HG02970 (cell line): Measurements from ENCODE around the gene SHROOM4.

ENCODE experiments used
- ATAC-seq: cut with Tn5 transposase; IDR thresholded peaks from one replicate; pipeline ENCODE4 v1.9.1; 2021; ENCODE audit warnings: mild to moderate bottlenecking, moderate library complexity, moderate number of reproducible peaks; ENCODE audit not compliant: unreplicated experiment, low FRiP score

SHROOM4 gene, protein sequence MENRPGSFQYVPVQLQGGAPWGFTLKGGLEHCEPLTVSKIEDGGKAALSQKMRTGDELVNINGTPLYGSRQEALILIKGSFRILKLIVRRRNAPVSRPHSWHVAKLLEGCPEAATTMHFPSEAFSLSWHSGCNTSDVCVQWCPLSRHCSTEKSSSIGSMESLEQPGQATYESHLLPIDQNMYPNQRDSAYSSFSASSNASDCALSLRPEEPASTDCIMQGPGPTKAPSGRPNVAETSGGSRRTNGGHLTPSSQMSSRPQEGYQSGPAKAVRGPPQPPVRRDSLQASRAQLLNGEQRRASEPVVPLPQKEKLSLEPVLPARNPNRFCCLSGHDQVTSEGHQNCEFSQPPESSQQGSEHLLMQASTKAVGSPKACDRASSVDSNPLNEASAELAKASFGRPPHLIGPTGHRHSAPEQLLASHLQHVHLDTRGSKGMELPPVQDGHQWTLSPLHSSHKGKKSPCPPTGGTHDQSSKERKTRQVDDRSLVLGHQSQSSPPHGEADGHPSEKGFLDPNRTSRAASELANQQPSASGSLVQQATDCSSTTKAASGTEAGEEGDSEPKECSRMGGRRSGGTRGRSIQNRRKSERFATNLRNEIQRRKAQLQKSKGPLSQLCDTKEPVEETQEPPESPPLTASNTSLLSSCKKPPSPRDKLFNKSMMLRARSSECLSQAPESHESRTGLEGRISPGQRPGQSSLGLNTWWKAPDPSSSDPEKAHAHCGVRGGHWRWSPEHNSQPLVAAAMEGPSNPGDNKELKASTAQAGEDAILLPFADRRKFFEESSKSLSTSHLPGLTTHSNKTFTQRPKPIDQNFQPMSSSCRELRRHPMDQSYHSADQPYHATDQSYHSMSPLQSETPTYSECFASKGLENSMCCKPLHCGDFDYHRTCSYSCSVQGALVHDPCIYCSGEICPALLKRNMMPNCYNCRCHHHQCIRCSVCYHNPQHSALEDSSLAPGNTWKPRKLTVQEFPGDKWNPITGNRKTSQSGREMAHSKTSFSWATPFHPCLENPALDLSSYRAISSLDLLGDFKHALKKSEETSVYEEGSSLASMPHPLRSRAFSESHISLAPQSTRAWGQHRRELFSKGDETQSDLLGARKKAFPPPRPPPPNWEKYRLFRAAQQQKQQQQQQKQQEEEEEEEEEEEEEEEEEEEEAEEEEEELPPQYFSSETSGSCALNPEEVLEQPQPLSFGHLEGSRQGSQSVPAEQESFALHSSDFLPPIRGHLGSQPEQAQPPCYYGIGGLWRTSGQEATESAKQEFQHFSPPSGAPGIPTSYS (N-terminal part only)

DNA sequence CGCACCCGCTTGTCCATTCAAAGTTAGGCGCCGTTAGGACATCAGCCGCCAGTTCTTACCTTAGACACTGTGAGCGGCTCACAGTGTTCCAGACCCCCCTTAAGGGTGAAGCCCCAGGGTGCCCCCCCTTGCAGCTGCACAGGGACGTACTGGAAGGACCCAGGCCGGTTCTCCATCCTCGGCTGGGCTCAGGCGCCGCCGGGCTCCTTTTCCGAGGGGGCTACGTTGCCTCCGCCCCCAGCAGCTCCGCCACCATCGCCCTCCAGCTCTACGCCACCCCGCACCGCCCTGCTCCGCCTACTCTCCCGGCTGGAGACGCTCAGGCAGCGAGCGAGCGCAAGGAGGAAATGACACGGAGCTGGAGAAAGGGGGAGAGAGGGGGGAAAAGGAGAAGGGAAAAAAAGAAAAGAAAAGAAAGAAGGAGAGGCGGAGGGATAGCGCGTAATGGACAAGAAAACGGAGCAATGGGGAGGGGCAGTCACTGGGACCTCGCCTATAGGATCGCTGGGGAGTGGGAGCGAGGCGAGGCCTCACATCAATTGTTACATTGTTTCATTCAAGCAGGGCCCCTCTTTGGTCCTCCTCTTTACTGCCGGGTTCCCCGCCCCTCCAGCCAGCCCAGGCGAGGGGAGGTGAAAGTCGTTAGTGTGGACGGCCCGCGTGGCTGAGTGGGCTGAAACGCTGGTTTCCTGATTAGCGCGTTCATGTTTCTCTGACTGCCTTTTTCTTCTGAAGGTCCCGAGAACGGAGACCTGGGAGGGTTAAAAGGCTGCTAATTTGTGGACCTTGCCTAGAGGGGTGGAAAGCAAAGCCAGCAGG, at the start of gene SHROOM4:
Gene SHROOM4, minus strand, starts transcription at position 352 of the 819 bp plus-strand sequence. Its CDS starts 176 bp downstream, at position 176.
- ATAC-seq = no peak

DNA sequence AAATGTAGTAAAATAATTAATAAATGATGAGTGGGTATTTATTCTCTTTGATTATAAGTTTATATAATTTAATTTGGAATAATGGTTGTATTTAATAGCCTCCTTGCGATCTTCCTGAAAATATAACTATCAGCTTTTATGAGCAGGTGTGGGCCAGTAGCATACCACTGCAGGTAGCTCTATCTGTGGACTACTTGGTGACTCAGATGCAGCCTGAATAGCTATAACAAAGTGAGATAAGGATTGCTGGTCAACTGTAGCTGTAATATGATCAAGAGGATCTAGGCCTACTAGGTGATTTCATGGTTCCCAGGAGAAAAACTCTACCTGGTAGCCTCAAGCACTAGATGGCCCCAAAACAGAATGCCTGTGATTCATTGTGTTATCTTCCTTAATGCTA, 49.5 kb upstream of the SHROOM4 start:
- no peak for ATAC-seq

DNA sequence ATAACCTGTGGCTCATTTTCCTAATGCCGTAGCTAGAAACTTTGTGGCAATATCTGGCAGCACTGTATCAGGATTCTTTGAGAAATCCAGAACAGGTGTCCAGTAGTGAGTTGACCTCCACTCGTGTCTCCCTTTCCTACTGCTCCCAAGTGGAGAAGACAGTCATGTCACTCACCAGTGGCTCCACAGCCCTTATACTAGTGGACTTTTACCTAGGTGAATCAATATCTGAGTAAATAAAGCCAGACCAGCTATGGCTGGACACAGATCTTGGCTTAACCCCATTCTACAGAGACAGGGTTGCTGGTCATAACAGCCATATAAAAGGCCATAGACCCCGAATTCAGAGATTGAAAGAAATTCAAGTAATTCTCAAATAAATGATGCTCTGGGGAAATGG, 46.5 kb upstream of the SHROOM4 start:
- no peak for ATAC-seq

DNA sequence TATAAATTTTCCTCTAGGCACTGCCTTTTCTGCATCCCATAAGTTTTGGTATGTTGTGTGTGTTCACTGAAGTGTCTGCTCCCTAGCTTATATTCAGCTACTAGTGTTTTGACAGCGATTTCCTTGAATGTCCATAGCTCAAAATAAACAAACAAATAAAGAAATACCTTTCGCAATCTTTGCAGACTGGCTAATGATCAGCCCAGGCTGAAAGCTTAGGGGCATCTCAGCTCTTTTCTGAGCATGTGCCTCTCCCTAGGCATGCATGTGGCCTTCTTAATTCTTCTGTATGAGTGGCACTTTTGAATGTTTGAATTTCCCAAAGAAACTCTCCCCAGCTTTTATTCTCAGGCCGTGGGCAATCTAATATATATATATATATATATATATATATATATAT, 44.6 kb upstream of the SHROOM4 start:
- no peak for ATAC-seq

DNA sequence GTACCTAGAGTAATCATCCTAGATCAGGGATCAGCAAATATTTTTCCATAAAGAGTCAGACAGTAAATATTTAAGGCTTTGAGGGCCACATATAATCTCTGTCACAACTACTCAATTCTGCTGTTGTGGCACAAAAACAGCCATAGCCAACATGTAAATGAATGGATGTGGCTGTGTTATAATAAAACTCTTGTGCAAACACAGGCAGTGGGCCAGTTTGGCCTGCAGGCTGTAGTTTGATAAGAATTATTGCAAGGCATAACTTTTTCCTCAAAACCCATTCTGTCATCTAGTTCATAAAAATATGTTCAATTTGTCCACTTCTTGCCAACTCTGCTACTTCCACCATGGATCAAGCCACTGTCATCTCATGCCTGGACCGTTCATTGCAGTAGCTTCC, 39.4 kb upstream of the SHROOM4 start:
- ATAC-seq = no peak

DNA sequence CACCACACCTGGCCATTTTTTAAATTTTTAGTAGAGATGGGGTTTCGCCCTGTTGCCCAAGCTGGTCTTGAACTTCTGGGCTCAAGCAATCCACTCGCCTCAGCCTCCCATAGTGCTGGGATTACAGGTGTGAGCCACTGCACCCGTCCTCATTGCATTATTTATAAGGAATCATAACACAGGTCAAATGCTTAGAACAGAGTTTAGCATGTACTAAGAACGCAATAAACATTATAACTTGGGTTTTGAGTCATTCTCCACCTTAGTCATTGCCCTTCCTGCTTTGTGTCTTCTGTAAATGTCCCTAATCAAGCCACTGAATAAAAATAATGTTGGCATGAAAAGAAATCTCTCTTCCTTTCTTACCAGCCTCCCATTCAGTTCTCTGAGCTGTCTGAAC, 38.5 kb upstream of the SHROOM4 start:
- no peak for ATAC-seq

DNA sequence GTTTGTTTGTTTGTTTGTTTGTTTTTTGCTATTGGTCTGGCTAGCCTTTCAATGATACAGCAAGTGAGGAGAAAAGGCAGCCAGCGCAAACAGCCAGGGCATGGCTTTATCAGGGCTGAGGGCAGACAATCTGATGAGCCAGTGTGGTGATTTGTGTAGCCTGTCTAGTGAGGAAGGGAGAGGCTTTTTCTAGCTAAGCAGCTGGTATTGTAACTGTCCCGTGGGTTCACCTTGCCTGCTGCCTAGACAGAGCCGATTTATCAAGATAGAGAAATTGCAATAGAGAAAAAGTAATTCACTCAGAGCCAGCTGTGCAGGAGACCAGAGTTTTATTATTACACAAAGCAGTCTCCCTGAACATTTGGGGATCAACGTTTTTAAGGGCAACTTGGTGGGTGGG, 28.2 kb upstream of the SHROOM4 start:
- ATAC-seq = no peak

DNA sequence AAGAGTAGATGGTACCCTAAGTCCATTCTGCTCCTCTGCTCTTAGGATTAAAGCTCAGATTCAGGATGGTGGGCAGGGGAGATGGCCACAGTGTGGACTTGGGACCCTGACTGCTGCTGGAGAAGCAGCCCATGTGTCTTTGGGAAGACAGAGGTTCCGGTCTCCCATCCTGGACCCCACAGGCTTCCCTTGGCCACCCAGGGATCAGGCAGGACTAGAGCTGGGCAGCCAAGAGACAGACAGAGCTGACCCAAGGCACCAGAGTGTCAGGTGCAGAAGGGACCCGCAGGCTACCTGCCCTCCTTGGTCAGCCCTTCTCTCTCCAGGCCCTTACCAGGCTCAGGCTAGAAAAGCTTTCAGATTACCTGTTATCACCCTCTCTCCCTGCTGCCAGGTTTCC, 25.7 kb upstream of the SHROOM4 start:
- no peak for ATAC-seq

DNA sequence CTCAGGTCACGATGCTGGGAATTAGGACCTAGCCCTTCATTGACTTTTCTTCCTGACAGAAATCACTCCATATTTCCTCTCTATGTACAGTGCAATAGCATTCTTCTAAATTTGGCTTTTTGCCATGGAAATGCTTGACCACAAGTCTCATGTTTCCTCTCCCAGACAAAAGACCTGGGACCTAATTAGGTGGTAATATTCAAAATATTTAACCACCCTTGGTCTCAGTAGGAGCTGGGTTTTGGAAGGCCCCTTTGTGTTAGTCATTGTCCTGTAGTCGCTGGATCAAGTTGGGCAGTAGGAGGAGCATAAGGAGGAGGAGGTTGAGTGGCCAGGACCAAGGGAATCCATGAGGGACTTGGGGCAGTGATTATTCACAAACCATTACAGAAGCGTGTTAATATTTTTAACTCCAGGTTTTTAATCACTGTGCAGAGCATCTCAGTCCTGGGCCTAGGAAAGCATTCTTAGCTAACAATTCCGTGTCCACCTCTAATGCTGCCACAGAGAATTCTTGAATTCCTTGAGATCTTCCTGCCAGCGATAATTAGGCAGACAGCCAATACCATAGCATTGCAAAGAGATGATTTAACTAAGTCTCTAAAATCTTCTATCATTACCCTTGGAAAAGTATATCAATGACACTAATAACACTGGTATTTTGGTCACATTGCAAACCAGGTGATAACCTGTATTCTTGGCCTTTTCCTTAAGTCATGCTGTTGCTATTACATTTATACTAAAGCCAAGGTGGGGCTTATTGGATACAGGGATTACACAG, 25.0 kb upstream of the SHROOM4 start:
- no peak for ATAC-seq

DNA sequence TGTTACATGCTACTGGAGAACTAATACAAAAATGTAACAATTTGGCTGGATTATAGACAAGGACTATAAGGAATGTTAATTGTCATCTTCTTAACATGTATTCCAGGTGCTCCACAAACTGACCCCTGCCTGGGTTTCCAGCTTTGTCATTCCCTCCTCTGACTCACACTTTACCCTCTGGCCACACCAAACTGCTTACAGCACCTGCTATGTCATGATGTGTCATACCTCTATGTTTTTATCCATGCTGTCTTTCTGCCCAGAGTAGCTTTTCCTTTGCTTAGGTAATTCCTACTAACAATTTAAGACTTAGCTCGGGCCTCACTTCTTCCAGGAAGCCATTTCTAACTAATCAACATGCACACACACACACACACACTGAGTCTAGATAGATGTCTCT, 14.0 kb upstream of the SHROOM4 start:
- ATAC-seq = no peak

DNA sequence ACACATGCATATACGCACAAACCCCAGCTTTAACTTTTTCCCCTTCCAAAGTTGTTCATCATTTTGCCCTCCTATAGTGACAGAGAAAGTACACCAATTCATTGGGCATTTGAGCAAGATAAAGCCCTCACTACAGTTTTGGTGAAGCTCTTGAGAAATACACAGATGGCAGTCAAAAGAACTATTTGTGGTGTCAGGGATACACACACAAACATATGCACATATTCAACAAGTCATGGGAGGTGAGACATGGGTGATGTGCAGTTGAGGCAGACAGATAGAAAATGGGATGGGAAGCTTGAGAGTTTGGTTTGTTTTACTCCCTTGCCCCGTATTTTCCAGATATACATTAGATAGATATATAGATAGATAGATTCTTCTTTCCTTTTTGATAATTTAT, 11.8 kb upstream of the SHROOM4 start:
- no peak for ATAC-seq

DNA sequence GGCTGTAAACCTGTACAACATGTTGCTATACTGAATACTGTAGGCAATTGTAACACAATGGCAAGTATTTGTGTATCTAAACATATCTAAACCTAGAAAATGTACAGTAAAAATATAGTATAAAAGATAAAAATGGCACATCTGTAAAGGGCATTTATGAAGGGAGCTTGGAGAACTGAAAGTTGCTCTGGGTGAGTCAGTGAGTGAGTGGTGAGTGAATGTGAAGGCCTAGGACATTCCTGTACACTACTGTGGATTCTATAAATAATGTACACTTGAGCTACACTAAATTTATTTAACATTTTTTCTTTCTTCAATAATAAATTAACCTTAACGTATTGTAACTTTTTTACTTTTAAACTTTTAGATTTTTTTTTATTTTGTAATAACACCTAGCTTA, 5.0 kb upstream of the SHROOM4 start:
- ATAC-seq = no peak

DNA sequence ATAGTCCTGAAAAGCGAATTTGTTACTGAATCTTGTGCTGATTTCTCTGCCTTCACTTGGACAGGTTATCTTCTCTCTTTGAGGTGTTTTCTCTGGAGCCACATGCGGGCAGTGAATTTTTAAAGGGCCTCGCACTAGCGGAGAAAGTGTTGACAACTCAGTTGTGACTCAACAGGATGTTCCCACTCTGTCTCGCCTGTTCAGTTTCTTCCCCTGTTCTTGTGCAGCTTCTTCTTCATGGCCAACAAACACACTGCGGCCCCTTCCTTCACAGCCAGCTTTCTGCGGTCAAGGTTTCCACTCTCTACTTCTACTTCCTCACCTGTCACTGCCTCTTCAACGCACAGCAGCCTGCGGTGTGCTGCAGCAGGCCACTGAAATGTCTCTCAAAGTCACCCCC, 1.1 kb upstream of the SHROOM4 start:
- ATAC-seq = no peak

DNA sequence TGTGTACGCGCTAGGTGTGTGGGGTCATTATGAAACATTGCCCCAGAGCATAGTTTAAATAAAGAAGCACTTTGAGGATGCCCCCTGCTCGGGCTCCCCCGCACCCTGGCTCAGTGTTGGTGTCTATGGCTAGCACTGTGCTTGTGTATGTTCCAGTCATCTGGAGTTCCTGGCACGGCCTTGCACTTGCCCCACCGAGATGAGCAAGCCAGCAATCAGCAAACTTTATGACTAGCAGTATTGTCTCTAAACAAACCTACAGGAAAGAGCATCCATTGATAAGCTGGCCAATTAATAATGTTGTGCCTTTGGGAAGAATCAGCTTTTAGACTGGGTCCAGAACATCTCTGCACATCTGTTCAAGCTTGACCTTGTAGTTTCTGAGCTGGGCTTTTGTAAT, 707 bp upstream of the SHROOM4 start:
- ATAC-seq = no peak

DNA sequence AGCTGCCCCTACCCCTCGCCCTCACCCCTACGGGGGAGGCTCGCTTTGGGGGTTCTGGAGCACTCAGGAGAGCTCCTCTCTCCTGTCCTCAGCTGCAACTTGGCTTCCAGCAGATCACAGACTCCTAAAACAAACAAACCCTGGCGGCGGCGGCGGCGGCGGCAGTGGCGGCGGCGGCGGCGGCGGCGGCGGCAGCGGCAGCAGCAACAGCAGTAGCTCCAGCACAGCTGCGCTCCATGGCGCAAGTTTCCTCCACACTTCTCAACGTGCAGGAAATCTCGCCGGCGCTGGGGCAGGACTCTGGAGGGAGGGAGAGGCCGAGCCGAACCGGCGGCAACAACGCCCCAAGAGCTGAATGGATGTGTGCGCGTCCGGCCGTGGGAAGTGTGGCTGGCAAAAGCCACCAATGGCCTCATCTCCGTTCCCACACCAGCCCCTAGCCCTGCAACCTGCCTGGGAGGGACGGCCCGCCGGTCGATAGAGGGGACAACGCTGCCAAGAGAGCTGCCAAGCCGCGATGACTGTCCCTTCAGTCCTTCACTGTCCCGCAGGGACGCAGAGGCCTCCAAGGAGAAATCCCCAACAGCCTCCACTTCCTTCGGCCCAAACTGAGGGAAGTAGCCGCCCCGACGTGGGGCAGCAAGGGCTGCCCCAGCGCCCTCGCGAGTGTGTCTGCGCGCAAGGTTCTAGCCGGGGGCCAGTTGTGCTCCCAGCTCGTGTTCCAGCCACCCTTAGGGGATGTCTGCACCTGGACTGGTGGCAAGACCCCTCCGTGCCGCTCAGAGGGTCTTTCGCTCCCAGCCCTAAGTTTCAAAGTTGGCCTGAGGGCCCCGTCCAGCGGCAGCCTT, 775 bp downstream of the SHROOM4 start:
- ATAC-seq = no peak

DNA sequence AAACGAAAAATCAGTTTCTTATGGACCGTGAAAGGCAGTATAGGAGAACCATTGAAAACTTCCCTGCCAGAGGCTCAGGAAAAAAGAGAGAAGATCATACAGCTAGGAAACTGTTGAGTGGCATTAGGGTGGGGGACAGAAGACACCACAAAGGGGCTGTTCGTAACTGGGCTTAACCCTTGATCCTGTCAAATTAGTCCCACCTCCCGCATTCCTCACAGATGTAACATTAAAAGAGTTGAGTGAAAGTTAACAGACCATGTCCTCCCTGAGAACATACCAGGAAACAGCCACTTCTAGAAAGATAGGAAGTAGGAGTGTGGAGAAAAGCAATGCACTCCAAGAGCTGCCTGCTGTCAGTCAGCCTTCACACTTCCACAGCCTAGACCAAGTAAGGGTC, 8.7 kb downstream of the SHROOM4 start:
- no peak for ATAC-seq

DNA sequence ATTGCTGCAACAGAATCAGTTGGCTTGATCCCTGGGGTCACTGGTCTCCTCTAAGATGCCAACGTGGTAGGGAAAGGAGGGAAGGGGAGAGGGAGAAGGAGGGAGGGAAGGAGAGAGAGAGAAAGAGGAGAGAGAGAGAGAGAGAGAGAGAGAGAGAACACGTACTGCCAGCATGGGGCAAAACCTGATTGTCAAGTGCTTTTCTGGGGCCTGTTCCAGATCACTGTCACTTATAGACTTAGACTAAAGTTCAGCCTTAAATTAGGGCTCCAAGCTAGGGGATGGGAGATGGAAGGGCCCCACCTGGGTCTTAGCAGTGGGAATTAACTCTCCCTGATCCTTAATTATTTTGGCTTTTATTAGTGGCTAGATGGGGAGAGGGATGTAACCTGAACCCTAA, 12.9 kb downstream of the SHROOM4 start:
- no peak for ATAC-seq

DNA sequence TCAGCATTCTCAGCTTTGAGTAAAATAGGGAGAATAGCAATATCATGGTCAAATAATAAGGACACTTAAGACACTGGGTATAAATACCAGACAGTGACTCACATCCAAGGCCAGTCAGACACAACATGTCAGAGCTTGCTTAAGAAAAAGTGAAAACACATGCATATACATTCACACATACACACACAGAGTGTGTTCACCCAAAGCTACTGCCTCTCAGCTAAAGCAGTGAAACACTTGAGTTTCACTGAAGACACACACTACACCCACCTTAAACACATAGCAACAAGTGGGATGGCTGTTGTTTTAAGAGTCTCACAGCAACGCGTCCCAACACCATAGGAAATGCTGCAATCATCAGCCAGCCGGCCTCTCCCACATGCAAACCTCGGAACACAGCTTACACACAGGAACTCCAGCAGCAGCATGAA, 14.4 kb downstream of the SHROOM4 start:
- no peak for ATAC-seq
